ENCODE data around the gene TMEM52. TPM values are rescaled to one million over a fixed set of nuclear protein-coding genes. Genes with fewer than 3 reads are reported as not detected.

Gene TMEM52
- total and polyA plus RNA-seq, 9 of the 15 experiments (the other 6 are each of a cell fraction or from before 2014, with no cell fraction given), result 0.37 to 22.5 (median 6.8) TPM

DNA sequence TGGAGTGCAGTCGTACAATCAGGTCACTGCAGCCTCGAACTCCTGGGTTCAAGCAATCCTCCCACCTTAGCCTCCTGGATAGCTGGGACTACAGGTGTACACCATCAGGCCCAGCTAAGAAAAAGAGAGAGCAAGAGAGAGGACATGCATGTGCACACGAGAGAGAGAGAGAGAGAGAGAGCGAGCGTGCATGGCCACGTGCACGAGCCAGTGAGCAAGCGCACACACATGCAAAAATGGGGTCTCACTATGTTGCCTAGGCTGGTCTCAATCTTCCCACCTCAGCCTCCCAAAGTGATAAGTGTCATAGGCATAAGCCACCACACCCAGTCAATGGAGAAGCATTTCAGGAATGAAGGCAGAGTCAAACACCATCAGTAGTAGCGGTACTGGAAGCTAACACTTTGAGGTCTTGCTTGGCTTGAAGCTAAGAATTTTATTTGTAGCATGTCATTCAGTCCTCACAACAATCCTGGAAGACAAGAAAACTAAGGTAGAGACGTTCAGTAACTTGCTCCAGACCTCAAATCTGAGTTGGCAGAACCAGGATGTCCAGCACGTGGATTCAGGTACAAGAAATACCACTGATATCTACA lies 42.6 kb downstream of the TMEM52 start (continued):
- TF ChIP-seq, protein P1, sequence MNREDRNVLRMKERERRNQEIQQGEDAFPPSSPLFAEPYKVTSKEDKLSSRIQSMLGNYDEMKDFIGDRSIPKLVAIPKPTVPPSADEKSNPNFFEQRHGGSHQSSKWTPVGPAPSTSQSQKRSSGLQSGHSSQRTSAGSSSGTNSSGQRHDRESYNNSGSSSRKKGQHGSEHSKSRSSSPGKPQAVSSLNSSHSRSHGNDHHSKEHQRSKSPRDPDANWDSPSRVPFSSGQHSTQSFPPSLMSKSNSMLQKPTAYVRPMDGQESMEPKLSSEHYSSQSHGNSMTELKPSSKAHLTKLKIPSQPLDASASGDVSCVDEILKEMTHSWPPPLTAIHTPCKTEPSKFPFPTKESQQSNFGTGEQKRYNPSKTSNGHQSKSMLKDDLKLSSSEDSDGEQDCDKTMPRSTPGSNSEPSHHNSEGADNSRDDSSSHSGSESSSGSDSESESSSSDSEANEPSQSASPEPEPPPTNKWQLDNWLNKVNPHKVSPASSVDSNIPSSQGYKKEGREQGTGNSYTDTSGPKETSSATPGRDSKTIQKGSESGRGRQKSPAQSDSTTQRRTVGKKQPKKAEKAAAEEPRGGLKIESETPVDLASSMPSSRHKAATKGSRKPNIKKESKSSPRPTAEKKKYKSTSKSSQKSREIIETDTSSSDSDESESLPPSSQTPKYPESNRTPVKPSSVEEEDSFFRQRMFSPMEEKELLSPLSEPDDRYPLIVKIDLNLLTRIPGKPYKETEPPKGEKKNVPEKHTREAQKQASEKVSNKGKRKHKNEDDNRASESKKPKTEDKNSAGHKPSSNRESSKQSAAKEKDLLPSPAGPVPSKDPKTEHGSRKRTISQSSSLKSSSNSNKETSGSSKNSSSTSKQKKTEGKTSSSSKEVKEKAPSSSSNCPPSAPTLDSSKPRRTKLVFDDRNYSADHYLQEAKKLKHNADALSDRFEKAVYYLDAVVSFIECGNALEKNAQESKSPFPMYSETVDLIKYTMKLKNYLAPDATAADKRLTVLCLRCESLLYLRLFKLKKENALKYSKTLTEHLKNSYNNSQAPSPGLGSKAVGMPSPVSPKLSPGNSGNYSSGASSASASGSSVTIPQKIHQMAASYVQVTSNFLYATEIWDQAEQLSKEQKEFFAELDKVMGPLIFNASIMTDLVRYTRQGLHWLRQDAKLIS (CRISPR knock-in tag; IDR thresholded peaks at IDR 0.05), result no peak
- no peak for TF ChIP-seq MAZ (CRISPR knock-in tag; conservative IDR thresholded peaks at IDR 0.05 in 1 of 2, IDR thresholded peaks at IDR 0.05 in 1 of 2)
- TF ChIP-seq MAFK (IDR thresholded peaks at IDR 0.05; ENCODE audit: low read length), result no peak
- TF ChIP-seq, protein P2, sequence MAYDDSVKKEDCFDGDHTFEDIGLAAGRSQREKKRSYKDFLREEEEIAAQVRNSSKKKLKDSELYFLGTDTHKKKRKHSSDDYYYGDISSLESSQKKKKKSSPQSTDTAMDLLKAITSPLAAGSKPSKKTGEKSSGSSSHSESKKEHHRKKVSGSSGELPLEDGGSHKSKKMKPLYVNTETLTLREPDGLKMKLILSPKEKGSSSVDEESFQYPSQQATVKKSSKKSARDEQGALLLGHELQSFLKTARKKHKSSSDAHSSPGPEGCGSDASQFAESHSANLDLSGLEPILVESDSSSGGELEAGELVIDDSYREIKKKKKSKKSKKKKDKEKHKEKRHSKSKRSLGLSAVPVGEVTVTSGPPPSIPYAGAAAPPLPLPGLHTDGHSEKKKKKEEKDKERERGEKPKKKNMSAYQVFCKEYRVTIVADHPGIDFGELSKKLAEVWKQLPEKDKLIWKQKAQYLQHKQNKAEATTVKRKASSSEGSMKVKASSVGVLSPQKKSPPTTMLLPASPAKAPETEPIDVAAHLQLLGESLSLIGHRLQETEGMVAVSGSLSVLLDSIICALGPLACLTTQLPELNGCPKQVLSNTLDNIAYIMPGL (CRISPR knock-in tag; IDR thresholded peaks at IDR 0.05), result no peak
- TF ChIP-seq XRCC4 (IDR thresholded peaks at IDR 0.05; ENCODE audit: extremely low read depth, insufficient read depth, insufficient read length), result no peak
- TF ChIP-seq, protein P3, sequence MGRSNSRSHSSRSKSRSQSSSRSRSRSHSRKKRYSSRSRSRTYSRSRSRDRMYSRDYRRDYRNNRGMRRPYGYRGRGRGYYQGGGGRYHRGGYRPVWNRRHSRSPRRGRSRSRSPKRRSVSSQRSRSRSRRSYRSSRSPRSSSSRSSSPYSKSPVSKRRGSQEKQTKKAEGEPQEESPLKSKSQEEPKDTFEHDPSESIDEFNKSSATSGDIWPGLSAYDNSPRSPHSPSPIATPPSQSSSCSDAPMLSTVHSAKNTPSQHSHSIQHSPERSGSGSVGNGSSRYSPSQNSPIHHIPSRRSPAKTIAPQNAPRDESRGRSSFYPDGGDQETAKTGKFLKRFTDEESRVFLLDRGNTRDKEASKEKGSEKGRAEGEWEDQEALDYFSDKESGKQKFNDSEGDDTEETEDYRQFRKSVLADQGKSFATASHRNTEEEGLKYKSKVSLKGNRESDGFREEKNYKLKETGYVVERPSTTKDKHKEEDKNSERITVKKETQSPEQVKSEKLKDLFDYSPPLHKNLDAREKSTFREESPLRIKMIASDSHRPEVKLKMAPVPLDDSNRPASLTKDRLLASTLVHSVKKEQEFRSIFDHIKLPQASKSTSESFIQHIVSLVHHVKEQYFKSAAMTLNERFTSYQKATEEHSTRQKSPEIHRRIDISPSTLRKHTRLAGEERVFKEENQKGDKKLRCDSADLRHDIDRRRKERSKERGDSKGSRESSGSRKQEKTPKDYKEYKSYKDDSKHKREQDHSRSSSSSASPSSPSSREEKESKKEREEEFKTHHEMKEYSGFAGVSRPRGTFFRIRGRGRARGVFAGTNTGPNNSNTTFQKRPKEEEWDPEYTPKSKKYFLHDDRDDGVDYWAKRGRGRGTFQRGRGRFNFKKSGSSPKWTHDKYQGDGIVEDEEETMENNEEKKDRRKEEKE (IDR thresholded peaks at IDR 0.05; ENCODE audit: borderline replicate concordance in 1 of 2, control insufficient read depth in 1 of 2, low read depth in 2 of 2, low read length in 1 of 2), result no peak
- no peak for TF ChIP-seq RB1 (IDR thresholded peaks at IDR 0.05; ENCODE audit: low read depth)
- TF ChIP-seq OTX1 (CRISPR knock-in tag; IDR thresholded peaks at IDR 0.05), result no peak
- TF ChIP-seq ETS2 (tag; IDR thresholded peaks at IDR 0.05; ENCODE audit: borderline replicate concordance, poor library complexity, severe bottlenecking), result no peak
- TF ChIP-seq ILK (tag; IDR thresholded peaks at IDR 0.05; ENCODE audit: borderline replicate concordance, low read depth), result no peak
- no peak for TF ChIP-seq TAF9B (IDR thresholded peaks at IDR 0.05; ENCODE audit: partially characterized antibody)

All from K562 (cell line).